Measurements from ENCODE around the gene TAPT1.

DNA sequence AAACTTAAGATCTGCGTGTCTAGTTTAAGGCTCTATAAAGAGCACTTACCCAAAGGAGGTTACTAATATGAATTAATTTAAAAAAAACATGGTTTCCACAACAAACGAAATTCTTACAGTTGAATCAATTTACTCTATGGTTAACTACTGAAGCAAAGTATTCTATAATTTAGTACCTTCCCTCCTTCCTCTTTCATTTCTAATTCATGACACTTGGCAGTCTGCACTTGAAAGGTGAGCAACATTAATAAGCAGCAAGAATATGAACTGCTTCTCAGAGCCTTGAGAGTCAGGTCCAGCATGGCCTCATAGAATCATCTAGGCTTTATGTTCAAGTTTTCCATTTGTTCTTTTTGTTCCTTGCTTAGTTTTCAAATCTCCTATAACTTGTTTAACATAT lies 42.7 kb downstream of the TAPT1 start:
- TF ChIP-seq, protein P1, sequence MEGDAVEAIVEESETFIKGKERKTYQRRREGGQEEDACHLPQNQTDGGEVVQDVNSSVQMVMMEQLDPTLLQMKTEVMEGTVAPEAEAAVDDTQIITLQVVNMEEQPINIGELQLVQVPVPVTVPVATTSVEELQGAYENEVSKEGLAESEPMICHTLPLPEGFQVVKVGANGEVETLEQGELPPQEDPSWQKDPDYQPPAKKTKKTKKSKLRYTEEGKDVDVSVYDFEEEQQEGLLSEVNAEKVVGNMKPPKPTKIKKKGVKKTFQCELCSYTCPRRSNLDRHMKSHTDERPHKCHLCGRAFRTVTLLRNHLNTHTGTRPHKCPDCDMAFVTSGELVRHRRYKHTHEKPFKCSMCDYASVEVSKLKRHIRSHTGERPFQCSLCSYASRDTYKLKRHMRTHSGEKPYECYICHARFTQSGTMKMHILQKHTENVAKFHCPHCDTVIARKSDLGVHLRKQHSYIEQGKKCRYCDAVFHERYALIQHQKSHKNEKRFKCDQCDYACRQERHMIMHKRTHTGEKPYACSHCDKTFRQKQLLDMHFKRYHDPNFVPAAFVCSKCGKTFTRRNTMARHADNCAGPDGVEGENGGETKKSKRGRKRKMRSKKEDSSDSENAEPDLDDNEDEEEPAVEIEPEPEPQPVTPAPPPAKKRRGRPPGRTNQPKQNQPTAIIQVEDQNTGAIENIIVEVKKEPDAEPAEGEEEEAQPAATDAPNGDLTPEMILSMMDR (IDR thresholded peaks at IDR 0.05; ENCODE audit: low read length): no peak
- TF ChIP-seq EZH2 (IDR thresholded peaks at IDR 0.05; ENCODE audit: borderline replicate concordance, low read length): no peak

Data from OCI-LY1 (cell line).